Measurements from ENCODE around the gene DUSP14. TPM values are rescaled to one million over a fixed set of nuclear protein-coding genes. Genes with fewer than 3 reads are reported as not detected.

Gene DUSP14
- total and polyA plus RNA-seq, 2 experiments from 2014 or later, result 36.7 to 38.7 TPM

GRCh38 chr17:37494401-37494831, 4.7 kb downstream of the DUSP14 start (continued):
- TF ChIP-seq, protein P1, sequence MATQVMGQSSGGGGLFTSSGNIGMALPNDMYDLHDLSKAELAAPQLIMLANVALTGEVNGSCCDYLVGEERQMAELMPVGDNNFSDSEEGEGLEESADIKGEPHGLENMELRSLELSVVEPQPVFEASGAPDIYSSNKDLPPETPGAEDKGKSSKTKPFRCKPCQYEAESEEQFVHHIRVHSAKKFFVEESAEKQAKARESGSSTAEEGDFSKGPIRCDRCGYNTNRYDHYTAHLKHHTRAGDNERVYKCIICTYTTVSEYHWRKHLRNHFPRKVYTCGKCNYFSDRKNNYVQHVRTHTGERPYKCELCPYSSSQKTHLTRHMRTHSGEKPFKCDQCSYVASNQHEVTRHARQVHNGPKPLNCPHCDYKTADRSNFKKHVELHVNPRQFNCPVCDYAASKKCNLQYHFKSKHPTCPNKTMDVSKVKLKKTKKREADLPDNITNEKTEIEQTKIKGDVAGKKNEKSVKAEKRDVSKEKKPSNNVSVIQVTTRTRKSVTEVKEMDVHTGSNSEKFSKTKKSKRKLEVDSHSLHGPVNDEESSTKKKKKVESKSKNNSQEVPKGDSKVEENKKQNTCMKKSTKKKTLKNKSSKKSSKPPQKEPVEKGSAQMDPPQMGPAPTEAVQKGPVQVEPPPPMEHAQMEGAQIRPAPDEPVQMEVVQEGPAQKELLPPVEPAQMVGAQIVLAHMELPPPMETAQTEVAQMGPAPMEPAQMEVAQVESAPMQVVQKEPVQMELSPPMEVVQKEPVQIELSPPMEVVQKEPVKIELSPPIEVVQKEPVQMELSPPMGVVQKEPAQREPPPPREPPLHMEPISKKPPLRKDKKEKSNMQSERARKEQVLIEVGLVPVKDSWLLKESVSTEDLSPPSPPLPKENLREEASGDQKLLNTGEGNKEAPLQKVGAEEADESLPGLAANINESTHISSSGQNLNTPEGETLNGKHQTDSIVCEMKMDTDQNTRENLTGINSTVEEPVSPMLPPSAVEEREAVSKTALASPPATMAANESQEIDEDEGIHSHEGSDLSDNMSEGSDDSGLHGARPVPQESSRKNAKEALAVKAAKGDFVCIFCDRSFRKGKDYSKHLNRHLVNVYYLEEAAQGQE (IDR thresholded peaks at IDR 0.05; ENCODE audit: unreplicated experiment), result no peak
- TF ChIP-seq ZNF114 (CRISPR knock-in tag; IDR thresholded peaks at IDR 0.05), result no peak
- TF ChIP-seq CTCF (conservative IDR thresholded peaks at IDR 0.05; ENCODE audit: low read depth in 2 of 2), result no peak
- no peak for TF ChIP-seq JUNB (IDR thresholded peaks at IDR 0.05; ENCODE audit: unreplicated experiment)
- TF ChIP-seq POLR2AphosphoS5 (IDR thresholded peaks at IDR 0.05; ENCODE audit: low read depth), result no peak
- TF ChIP-seq CREB1 (CRISPR knock-in tag; IDR thresholded peaks at IDR 0.05; ENCODE audit: low read depth), result no peak
- TF ChIP-seq EZH2 (IDR thresholded peaks at IDR 0.05; ENCODE audit: low read depth, unreplicated experiment), result no peak

DNA sequence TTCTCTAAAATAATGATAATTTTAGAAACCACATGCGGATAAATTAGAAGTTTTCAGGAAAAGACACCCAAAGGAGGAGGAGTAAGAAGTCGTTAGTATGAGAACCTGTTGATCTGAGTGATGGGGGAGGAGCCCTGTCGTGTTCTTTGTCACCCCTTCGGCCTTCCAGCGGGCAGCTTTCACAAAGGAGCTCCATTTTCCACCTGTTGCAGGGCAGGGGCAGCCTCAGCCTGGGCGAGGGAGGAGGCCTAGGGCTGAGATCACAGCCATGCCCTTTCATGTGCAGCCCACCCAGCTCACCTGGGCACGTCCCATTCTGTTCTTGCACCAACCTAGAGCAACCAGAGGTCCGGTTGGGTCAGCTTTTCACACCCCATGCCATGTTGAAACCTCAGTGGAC, 5.3 kb downstream of the DUSP14 start:
- peak; percentile 55 for ATAC-seq
- Histone ChIP-seq H3K27ac (ENCODE audit: low read depth) (no peak overlapping the region), H2AFZ (no peak overlapping the region), H3K4me1 (ENCODE audit: insufficient read depth) (peaks cover 29% of the 10 kb centered on the region), H3K79me2 (replicated peaks; ENCODE audit: insufficient read depth) (peaks cover 89% of the 10 kb centered on the region), H3K4me2 (0 out of 2 replicates have a peak overlapping the region, but pooled peaks have one; percentile 2), H3K27me3 (ENCODE audit: insufficient read depth) (0 out of 2 replicates have a peak, but pooled peaks cover 5% of the 10 kb centered on the region), H3F3A (replicated peaks; ENCODE audit: low read depth) (no peaks in the 10 kb centered on the region; the same call in 1 of the 2 replicates), H3K9me2 (ENCODE audit: insufficient read depth) (no peaks in the 10 kb centered on the region), H4K20me1 (replicated peaks; ENCODE audit: insufficient read depth) (peaks cover 14% of the 10 kb centered on the region), H3K36me3 (ENCODE audit: insufficient read depth) (no peaks in the 10 kb centered on the region), H3K4me3 (no peak overlapping the region)
- peak overlapping the region; percentile 92 for H3K27ac Mint-ChIP-seq
- peaks cover 2% of the 10 kb centered on the region; the same call in 2 of the 3 replicates for H3K36me3 Mint-ChIP-seq (ENCODE audit: low read depth)
- no peak overlapping the region; the same call in 2 of the 3 replicates for H3K4me3 Mint-ChIP-seq
- no peaks in the 10 kb centered on the region for H3K9me3 Mint-ChIP-seq
- H3K27me3 Mint-ChIP-seq (ENCODE audit: insufficient read depth, low read depth, poor library complexity), result peaks cover 8% of the 10 kb centered on the region
- H3K4me1 Mint-ChIP-seq, result peaks cover 32% of the 10 kb centered on the region
- peak; percentile 57 for DNase-seq (ENCODE audit: low spot score)
- TF ChIP-seq ETS1 (IDR thresholded peaks at IDR 0.05) (no peak), CTCF (conservative IDR thresholded peaks at IDR 0.05; ENCODE audit: low read depth in 2 of 2) (no peak), POLR2AphosphoS5 (IDR thresholded peaks at IDR 0.05; ENCODE audit: low read depth) (no peak), CREB1 (CRISPR knock-in tag; IDR thresholded peaks at IDR 0.05; ENCODE audit: low read depth) (no peak), STAT1 (IDR thresholded peaks at IDR 0.05; ENCODE audit: unreplicated experiment) (no peak), EZH2 (IDR thresholded peaks at IDR 0.05; ENCODE audit: low read depth, unreplicated experiment) (no peak), NANOG (IDR thresholded peaks at IDR 0.05; ENCODE audit: borderline replicate concordance) (no peak)

Data from GM23338 (cell line).